HEK293T (cell line): ENCODE results near the gene FPGS.

ENCODE experiments used
- FOXK2 ChIP-seq: fragments of 450-650 bp; IDR thresholded peaks from 2 replicates; pipeline ENCODE4 v1.6.1; 2016; ENCODE audit warnings: mild to moderate bottlenecking
- FOXM1 ChIP-seq: fragments of 450-650 bp; IDR thresholded peaks from 2 replicates; pipeline ENCODE4 v1.6.1; 2017; ENCODE audit warnings: mild to moderate bottlenecking, borderline replicate concordance
- SUZ12 ChIP-seq: fragments of 450-650 bp; IDR thresholded peaks from 2 replicates; pipeline ENCODE4 v1.6.1; 2016; ENCODE audit warnings: mild to moderate bottlenecking
- TF ChIP-seq, protein P1 (sequence below): fragments of 450-650 bp; IDR thresholded peaks from 2 replicates; pipeline ENCODE4 v1.6.1; 2016

DNA sequence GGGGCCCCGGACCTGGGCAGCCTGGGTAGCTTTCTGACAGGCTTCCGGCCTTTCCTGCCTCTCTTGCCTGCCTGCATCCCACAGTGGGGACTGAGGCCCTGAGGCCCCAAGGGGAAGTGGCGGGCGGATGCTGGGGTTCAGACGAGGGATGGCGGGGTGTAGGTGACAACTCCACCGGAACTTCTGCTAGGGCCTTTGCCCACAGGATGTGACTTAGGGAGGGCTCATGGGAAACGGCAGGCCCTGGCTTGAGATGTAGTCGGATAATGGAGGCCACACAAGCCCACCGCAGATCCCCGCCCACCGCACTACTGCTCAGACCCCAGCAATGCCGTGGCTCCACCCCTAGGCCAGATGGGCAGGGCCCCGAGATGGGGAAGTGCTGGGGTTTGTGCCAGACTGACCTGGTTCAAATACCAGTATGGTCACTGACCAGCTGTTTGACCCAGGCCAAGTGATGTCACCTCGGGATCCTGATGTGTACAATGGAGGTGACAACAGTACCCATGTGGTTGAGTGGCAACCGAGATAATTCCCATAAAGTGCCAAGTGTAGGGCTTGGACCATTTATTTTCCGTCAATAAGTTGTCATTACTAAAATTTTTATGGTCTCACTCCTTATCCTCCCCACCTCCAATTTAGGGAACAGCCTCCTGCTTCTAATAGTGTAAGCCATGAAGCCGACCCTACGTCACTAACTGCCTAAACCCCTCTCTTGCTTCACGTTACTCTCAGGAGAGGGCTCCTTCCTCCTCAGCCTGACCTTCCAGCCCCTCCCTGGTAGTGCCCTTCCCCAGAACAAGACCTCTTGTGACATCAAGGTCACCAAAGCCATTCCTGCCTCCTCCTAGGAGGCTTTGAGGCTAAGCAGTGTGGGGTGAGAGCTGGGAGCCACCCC, 19.3 kb upstream of the FPGS start:
- TF ChIP-seq FOXM1 (no peak), SUZ12 (no peak), FOXK2 (no peak)
- TF ChIP-seq, protein P1, sequence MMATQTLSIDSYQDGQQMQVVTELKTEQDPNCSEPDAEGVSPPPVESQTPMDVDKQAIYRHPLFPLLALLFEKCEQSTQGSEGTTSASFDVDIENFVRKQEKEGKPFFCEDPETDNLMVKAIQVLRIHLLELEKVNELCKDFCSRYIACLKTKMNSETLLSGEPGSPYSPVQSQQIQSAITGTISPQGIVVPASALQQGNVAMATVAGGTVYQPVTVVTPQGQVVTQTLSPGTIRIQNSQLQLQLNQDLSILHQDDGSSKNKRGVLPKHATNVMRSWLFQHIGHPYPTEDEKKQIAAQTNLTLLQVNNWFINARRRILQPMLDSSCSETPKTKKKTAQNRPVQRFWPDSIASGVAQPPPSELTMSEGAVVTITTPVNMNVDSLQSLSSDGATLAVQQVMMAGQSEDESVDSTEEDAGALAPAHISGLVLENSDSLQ: no peak
